CD4-positive, alpha-beta memory T cell (primary cell): ENCODE results near the gene OR2M4. TPM values are rescaled to one million over a fixed set of nuclear protein-coding genes. Genes with fewer than 3 reads are reported as not detected.

Experiments used
- CTCF ChIA-PET: fragments of 350-600 bp; sonication (Branson Sonifier 250); formaldehyde crosslinking; loops from one replicate; lab custom pipeline; 2021; ENCODE audit warnings: inconsistent platforms; ENCODE audit not compliant: partially characterized antibody; lab: Charles Lee
- POLR2A ChIA-PET: fragments of 350-600 bp; sonication (Branson Sonifier 250); formaldehyde crosslinking; loops from one replicate; lab custom pipeline; 2021; ENCODE audit not compliant: partially characterized antibody; lab: Charles Lee
- DNase-seq, 5 donors: peaks; one replicate each; pipeline versions ENCODE4 v3.0.0 to v3.0.0-alpha.2; 2020 to 2022; ENCODE audit warnings: mixed read lengths in 1 of 5
- H3K27ac ChIP-seq: one replicate; pipeline ENCODE4 v1.7.0; 2013; ENCODE audit warnings: low read depth, low read length
- H3K27me3 ChIP-seq: 2 replicates; pipeline ENCODE4 v1.7.0; 2013; ENCODE audit warnings: mild to moderate bottlenecking, low read length, moderate library complexity; ENCODE audit not compliant: insufficient read depth
- H3K36me3 ChIP-seq: 2 replicates; pipeline ENCODE4 v1.7.0; 2013; ENCODE audit warnings: mild to moderate bottlenecking, low read length, moderate library complexity; ENCODE audit not compliant: insufficient read depth
- H3K4me1 ChIP-seq: 2 replicates; pipeline ENCODE4 v1.7.0; 2013; ENCODE audit warnings: mild to moderate bottlenecking, low read length, moderate library complexity; ENCODE audit not compliant: insufficient read depth
- H3K4me3 ChIP-seq, 2 donors: one replicate each; pipeline ENCODE4 v1.7.0; 2013; ENCODE audit warnings: low read length in 2 of 2, mild to moderate bottlenecking in 1 of 2
- H3K9me3 ChIP-seq, 2 donors: one replicate each; pipeline ENCODE4 v1.7.0; 2013; ENCODE audit warnings: low read length in 2 of 2, control low read depth in 1 of 2; ENCODE audit not compliant: control insufficient read depth in 1 of 2
- H3K27ac Mint-ChIP-seq, 7 donors: one replicate each; pipeline ENCODE4 v1.8.0; 2020 to 2021; ENCODE audit warnings: mixed read lengths in 7 of 7, mild to moderate bottlenecking in 6 of 7, inconsistent platforms in 3 of 7, moderate library complexity in 3 of 7
- H3K27me3 Mint-ChIP-seq, 2 donors: one replicate each; pipeline ENCODE4 v1.8.0; 2020 to 2021; ENCODE audit warnings: mixed read lengths in 2 of 2
- H3K36me3 Mint-ChIP-seq, 2 donors: one replicate each; pipeline ENCODE4 v1.8.0; 2020 to 2021; ENCODE audit warnings: mixed read lengths in 2 of 2, inconsistent platforms in 1 of 2, mild to moderate bottlenecking in 1 of 2
- H3K4me1 Mint-ChIP-seq, 4 donors: one replicate each; pipeline ENCODE4 v1.8.0; 2020 to 2021; ENCODE audit warnings: mixed read lengths in 4 of 4, mild to moderate bottlenecking in 1 of 4
- H3K4me3 Mint-ChIP-seq, 8 donors: one replicate each; pipeline ENCODE4 v1.8.0; 2020 to 2021; ENCODE audit warnings: mixed read lengths in 8 of 8, mild to moderate bottlenecking in 7 of 8, moderate library complexity in 6 of 8, inconsistent platforms in 3 of 8
- H3K9me3 Mint-ChIP-seq, 8 donors: one replicate each; pipeline ENCODE4 v1.8.0; 2020 to 2021; ENCODE audit warnings: mixed read lengths in 8 of 8, mild to moderate bottlenecking in 5 of 8, inconsistent platforms in 3 of 8, moderate library complexity in 1 of 8
- intact Hi-C: fragments of 100-400 bp; cut with micrococcal nuclease; formaldehyde crosslinking; loops from one replicate; pipeline ENCODE4 v1.15.1; 2023
- polyA plus RNA-seq, 2 donors: library from polyadenylated mRNA; unstranded; fragments of 300-500 nt; fragmentation: Illumina TruSeq; gene quantifications; one replicate each; pipeline ENCODE4 v1.2.3, GENCODE V29; 2021
- total RNA-seq, 2 experiments: library from RNA; stranded (reverse); gene quantifications; one replicate each; pipeline ENCODE4 v1.2.3, GENCODE V29; 2021

OR2M4 gene
- total RNA-seq (not detected), polyA plus RNA-seq (not detected)

GRCh38 chr1:248231117-248231516 lies at the start of gene OR2M4:
TSS of gene OR2M4 (plus strand) at chr1:248231417. CDS start at chr1:248238929, 7,512 bp downstream.
- DNase-seq = no peak
- no peaks in the 10 kb centered on the region for H3K9me3 ChIP-seq
- ChIA-PET POLR2A (no interaction called here), CTCF (no interaction called here)
- no peak within 1 kb of the TSS for H3K4me3 Mint-ChIP-seq
- H3K4me1 Mint-ChIP-seq = no peaks in the 10 kb centered on the region
- H3K27me3 ChIP-seq = no peaks in the 10 kb centered on the region
- no peak within 1 kb of the TSS for H3K27ac Mint-ChIP-seq
- no peaks in the 10 kb centered on the region for H3K27me3 Mint-ChIP-seq
- intact Hi-C loops = no loop called here
- H3K4me3 ChIP-seq = no peak within 1 kb of the TSS
- no peaks in the 10 kb centered on the region for H3K36me3 ChIP-seq
- no peaks in the 10 kb centered on the region for H3K4me1 ChIP-seq
- H3K36me3 Mint-ChIP-seq = no peaks in the 10 kb centered on the region
- H3K27ac ChIP-seq = no peak within 1 kb of the TSS
- H3K9me3 Mint-ChIP-seq = peaks cover 0 to 20% (median 6%) of the 10 kb centered on the region in 8 donors

DNA sequence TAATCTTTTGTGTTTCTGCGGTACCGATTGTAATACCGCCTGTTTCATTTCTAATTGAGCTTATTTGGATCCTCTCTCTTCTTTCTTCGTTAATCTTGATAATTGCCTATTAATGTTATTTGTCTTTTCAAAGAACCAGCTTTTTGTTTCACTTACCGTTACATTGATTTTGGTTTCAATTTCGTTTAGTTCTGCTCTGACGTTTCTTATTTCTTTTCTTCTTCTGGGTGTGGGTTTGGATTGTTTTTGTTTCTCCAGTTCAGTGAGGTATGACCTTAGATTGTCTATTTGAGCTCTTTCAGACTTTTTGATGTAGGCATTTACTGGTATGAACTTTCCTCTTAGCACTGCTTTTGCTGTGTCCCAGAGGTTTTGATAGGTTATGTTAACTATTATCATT lies 47.2 kb upstream of the OR2M4 start:
- no peak overlapping the region for H3K4me3 ChIP-seq
- intact Hi-C loops = no loop called here
- no peaks in the 10 kb centered on the region for H3K4me1 ChIP-seq
- Mint-ChIP-seq H3K9me3 (peaks cover 0 to 15% (median 6%) of the 10 kb centered on the region in 8 donors), H3K4me3 (no peak overlapping the region), H3K27ac (no peak overlapping the region), H3K36me3 (peaks cover 0 to 4% of the 10 kb centered on the region in 2 donors), H3K4me1 (no peaks in the 10 kb centered on the region), H3K27me3 (peaks cover 2 to 3% of the 10 kb centered on the region in 2 donors)
- no peaks in the 10 kb centered on the region for H3K36me3 ChIP-seq
- DNase-seq = no peak
- POLR2A ChIA-PET = no interaction called here
- no peak overlapping the region for H3K27ac ChIP-seq
- no peaks in the 10 kb centered on the region for H3K27me3 ChIP-seq
- CTCF ChIA-PET = no interaction called here
- H3K9me3 ChIP-seq = no peaks in the 10 kb centered on the region

DNA sequence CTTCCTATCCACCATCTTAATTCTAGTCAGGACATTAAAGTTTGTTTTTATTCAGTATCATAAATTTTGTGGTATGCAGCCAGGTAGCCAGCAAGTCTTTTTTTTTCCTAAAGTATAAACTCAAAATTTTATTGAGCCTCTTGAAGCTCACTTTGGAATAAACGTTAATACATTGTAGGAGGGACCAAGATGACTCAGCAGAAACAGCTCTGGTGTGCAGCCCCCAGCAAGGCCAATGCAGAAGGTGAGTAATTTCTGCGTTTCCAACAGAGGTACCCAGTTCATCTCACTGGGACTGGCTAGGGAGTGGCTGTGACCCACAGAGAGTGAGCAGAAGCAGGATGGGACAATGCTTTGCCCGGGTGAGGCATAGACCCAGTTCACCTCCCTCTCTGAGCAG lies 43.9 kb upstream of the OR2M4 start:
- no peaks in the 10 kb centered on the region for H3K4me1 Mint-ChIP-seq
- H3K27ac Mint-ChIP-seq = no peak overlapping the region
- ChIA-PET CTCF (no interaction called here), POLR2A (no interaction called here)
- no peak for DNase-seq
- H3K4me1 ChIP-seq = no peaks in the 10 kb centered on the region
- no peaks in the 10 kb centered on the region for H3K36me3 ChIP-seq
- H3K27me3 ChIP-seq = no peaks in the 10 kb centered on the region
- peaks cover 0 to 4% of the 10 kb centered on the region in 2 donors for H3K36me3 Mint-ChIP-seq
- peaks cover 2% of the 10 kb centered on the region in 2 donors for H3K27me3 Mint-ChIP-seq
- H3K9me3 ChIP-seq = no peaks in the 10 kb centered on the region
- no peak overlapping the region for H3K4me3 Mint-ChIP-seq
- H3K9me3 Mint-ChIP-seq = peaks cover 0 to 13% (median 8%) of the 10 kb centered on the region in 8 donors
- intact Hi-C loops = no loop called here
- H3K27ac ChIP-seq = no peak overlapping the region
- no peak overlapping the region for H3K4me3 ChIP-seq

GRCh38 chr1:248189026-248189425 lies 42.2 kb upstream of the OR2M4 start:
- Mint-ChIP-seq H3K27me3 (peaks cover 2% of the 10 kb centered on the region in 2 donors), H3K36me3 (peaks cover 0 to 4% of the 10 kb centered on the region in 2 donors), H3K27ac (no peak overlapping the region), H3K4me3 (no peak overlapping the region), H3K9me3 (peaks cover 2 to 17% (median 6%) of the 10 kb centered on the region in 8 donors), H3K4me1 (no peaks in the 10 kb centered on the region)
- no peak for DNase-seq
- Histone ChIP-seq H3K36me3 (no peaks in the 10 kb centered on the region), H3K27me3 (no peaks in the 10 kb centered on the region), H3K27ac (no peak overlapping the region), H3K4me1 (no peaks in the 10 kb centered on the region), H3K4me3 (no peak overlapping the region), H3K9me3 (no peaks in the 10 kb centered on the region)
- intact Hi-C loops = no loop called here
- ChIA-PET POLR2A (no interaction called here), CTCF (no interaction called here)

- Histone ChIP-seq H3K4me3 (no peak overlapping the region), H3K4me1 (no peaks in the 10 kb centered on the region), H3K27me3 (no peaks in the 10 kb centered on the region), H3K9me3 (no peaks in the 10 kb centered on the region), H3K36me3 (no peaks in the 10 kb centered on the region), H3K27ac (no peak overlapping the region)
- POLR2A ChIA-PET = no interaction called here
- H3K27ac Mint-ChIP-seq = no peak overlapping the region
- H3K9me3 Mint-ChIP-seq = peaks cover 3 to 17% (median 6%) of the 10 kb centered on the region in 8 donors
- intact Hi-C loops = no loop called here
- no peak overlapping the region for H3K4me3 Mint-ChIP-seq
- no peak for DNase-seq
- H3K4me1 Mint-ChIP-seq = no peaks in the 10 kb centered on the region
- CTCF ChIA-PET = no interaction called here
- no peaks in the 10 kb centered on the region for H3K27me3 Mint-ChIP-seq
- no peaks in the 10 kb centered on the region for H3K36me3 Mint-ChIP-seq
These were observed 37.1 kb upstream of the OR2M4 start for GRCh38 chr1:248194117-248194516.

GRCh38 chr1:248196965-248197364 lies 34.3 kb upstream of the OR2M4 start, which contains the start of gene OR2M3:
TSS of gene OR2M3 (plus strand) at chr1:248197265. CDS start at chr1:248203068, 5,803 bp downstream.
- Mint-ChIP-seq H3K36me3 (no peaks in the 10 kb centered on the region), H3K4me3 (no peak within 1 kb of the TSS), H3K27ac (no peak within 1 kb of the TSS), H3K4me1 (no peaks in the 10 kb centered on the region), H3K9me3 (peaks cover 0 to 9% (median 5%) of the 10 kb centered on the region in 8 donors), H3K27me3 (no peaks in the 10 kb centered on the region)
- Histone ChIP-seq H3K9me3 (no peaks in the 10 kb centered on the region), H3K27ac (no peak within 1 kb of the TSS), H3K36me3 (no peaks in the 10 kb centered on the region), H3K27me3 (no peaks in the 10 kb centered on the region), H3K4me3 (no peak within 1 kb of the TSS), H3K4me1 (no peaks in the 10 kb centered on the region)
- ChIA-PET CTCF (no interaction called here), POLR2A (no interaction called here)
- no peak for DNase-seq
- intact Hi-C loops = no loop called here

DNA sequence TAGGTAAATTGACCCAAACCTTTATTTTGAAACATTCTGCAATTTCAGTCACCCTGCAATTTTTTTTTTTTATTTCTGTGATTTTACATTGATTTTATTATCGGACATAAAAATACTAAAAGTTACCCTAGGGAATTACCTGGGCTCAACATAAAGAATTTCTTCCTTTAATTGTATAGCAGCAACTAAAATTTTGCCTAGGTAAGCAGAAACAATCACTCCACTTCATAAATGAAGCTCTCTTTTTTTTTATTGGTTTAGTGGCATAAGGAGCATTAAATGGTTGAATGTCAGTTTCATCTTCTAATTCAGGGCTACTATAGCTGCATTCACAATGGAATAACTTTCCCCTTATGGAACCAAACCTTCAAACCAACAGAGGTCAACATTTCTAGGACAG lies 15.3 kb upstream of the OR2M4 start:
- no peaks in the 10 kb centered on the region for H3K27me3 ChIP-seq
- Mint-ChIP-seq H3K9me3 (peaks cover 0 to 17% (median 3%) of the 10 kb centered on the region in 8 donors), H3K27me3 (no peaks in the 10 kb centered on the region), H3K27ac (no peak overlapping the region), H3K4me1 (no peaks in the 10 kb centered on the region), H3K36me3 (no peaks in the 10 kb centered on the region), H3K4me3 (no peak overlapping the region)
- H3K4me1 ChIP-seq = no peaks in the 10 kb centered on the region
- intact Hi-C loops = no loop called here
- ChIA-PET POLR2A (no interaction called here), CTCF (no interaction called here)
- no peaks in the 10 kb centered on the region for H3K36me3 ChIP-seq
- H3K9me3 ChIP-seq = no peaks in the 10 kb centered on the region
- no peak overlapping the region for H3K27ac ChIP-seq
- no peak overlapping the region for H3K4me3 ChIP-seq
- DNase-seq = no peak

- POLR2A ChIA-PET = no interaction called here
- CTCF ChIA-PET = no interaction called here
- Histone ChIP-seq H3K4me3 (no peak overlapping the region), H3K4me1 (no peaks in the 10 kb centered on the region), H3K36me3 (no peaks in the 10 kb centered on the region), H3K27me3 (no peaks in the 10 kb centered on the region), H3K9me3 (no peaks in the 10 kb centered on the region), H3K27ac (no peak overlapping the region)
- Mint-ChIP-seq H3K27me3 (no peaks in the 10 kb centered on the region), H3K9me3 (peaks cover 0 to 20% (median 5%) of the 10 kb centered on the region in 8 donors), H3K4me3 (no peak overlapping the region), H3K36me3 (no peaks in the 10 kb centered on the region), H3K4me1 (no peaks in the 10 kb centered on the region), H3K27ac (no peak overlapping the region)
- DNase-seq = no peak
- intact Hi-C loops = no loop called here
These were observed 5.7 kb upstream of the OR2M4 start for GRCh38 chr1:248225537-248225936.
